SK-N-SH (cell line): ENCODE data around the gene TELO2.

ENCODE experiments used
- CTCF ChIP-seq: fragments of 200-600 bp; sonication (generic); IDR thresholded peaks from 2 replicates; pipeline ENCODE4 v1.6.1; 2017; ENCODE audit warnings: antibody characterized with exemption, mild to moderate bottlenecking, moderate library complexity
- JUND ChIP-seq: IDR thresholded peaks from 2 replicates; pipeline ENCODE4 v1.4.0; 2012
- RAD21 ChIP-seq: IDR thresholded peaks from 2 replicates; pipeline ENCODE4 v1.6.1; 2012; ENCODE audit warnings: mild to moderate bottlenecking, low read length
- TAF1 ChIP-seq: IDR thresholded peaks from 2 replicates; pipeline ENCODE4 v1.6.1; 2012; ENCODE audit warnings: low read depth, mild to moderate bottlenecking, low read length, moderate library complexity, borderline replicate concordance

DNA sequence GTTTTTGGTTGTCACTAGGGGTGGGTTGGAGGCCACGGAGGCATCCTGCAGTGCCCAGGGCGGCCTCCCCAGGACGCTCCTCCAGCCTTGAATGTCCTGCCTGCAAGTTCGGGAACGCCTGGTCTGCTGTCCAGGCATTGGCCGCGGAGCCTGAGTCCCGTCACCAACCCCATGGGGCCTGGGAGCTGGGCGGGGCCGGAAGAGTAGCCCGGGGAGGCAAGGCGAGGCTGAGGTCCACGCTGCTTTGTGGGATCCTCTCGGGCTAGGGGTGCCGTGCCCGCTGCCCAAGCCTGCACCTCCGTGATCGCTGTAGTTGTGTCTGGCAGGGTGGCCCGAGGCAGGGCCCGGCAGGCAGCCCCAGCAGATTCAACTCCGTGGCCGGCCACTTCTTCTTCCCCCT, 12.8 kb downstream of the TELO2 start:
- no peak for TF ChIP-seq CTCF
- TF ChIP-seq TAF1: no peak
- TF ChIP-seq RAD21: no peak
- TF ChIP-seq JUND: no peak
